HepG2 (cell line): Measurements from ENCODE around the gene PLCXD1. TPM values are rescaled to one million over a fixed set of nuclear protein-coding genes. Genes with fewer than 3 reads are reported as not detected.

Experiments used
- ATAC-seq: fragments of 200-7000 bp; cut with Tn5 transposase; 3 replicates; pipeline ENCODE4 v1.9.1; 2020; ENCODE audit warnings: mild to moderate bottlenecking, moderate library complexity
- BruUV-seq: library from RNA; stranded (reverse); fragments of 400-500 nt; replicated peaks from 2 replicates; lab custom pipeline; 2021; lab: Mats Ljungman, UMichigan
- CTCF ChIA-PET: fragments of 300-600 bp; formaldehyde crosslinking; extraction: SDS; loops from one replicate; lab custom pipeline; 2021; ENCODE audit warnings: low total read pairs, inconsistent platforms, low intra/inter-chr PET ratio; lab: Yijun Ruan, JAX
- POLR2A ChIA-PET: fragments of 350-600 bp; sonication (Branson Sonifier 250); formaldehyde crosslinking; loops from one replicate; lab custom pipeline; 2020; ENCODE audit warnings: antibody characterized with exemption, inconsistent platforms; lab: Yijun Ruan, JAX
- DNase-seq: peaks from one replicate; pipeline ENCODE4 v3.0.0-alpha.2; 2015; ENCODE audit warnings: low spot score
- FAIRE-seq: peaks from 3 replicates; lab custom pipeline; 2011; peaks lifted over from hg19 to GRCh38; lab: Jason Lieb, UNC
- H2AFZ ChIP-seq: one replicate; pipeline ENCODE4 v1.6.1; 2011; ENCODE audit warnings: low read length, inconsistent platforms
- H3K27ac ChIP-seq: fragments of 300-600 bp; 3 replicates; pipeline ENCODE4 v1.8.0; 2011; ENCODE audit warnings: mixed run types, mild to moderate bottlenecking, mixed read lengths, low read length, inconsistent platforms; ENCODE audit not compliant: insufficient read depth; ENCODE audit errors: extremely low read length
- H3K27me3 ChIP-seq, 2 experiments: fragments of 200-600 bp in 1 of 2; 2 replicates in 1 of 2; 3 replicates in 1 of 2; pipeline versions ENCODE4 v1.6.0 to v1.8.0; 2011; ENCODE audit warnings: low read length in 2 of 2, mild to moderate bottlenecking in 2 of 2, moderate library complexity in 2 of 2, inconsistent platforms in 1 of 2; ENCODE audit not compliant: insufficient read depth in 2 of 2, control insufficient read depth in 1 of 2
- H3K36me3 ChIP-seq, 2 experiments: fragments of 200-600 bp in 1 of 2; replicated peaks in 1 of 2; 2 replicates in 1 of 2; 3 replicates in 1 of 2; pipeline versions ENCODE4 v1.5.1 to v1.8.0; 2011; ENCODE audit warnings: low read length in 2 of 2, inconsistent platforms in 1 of 2; ENCODE audit not compliant: insufficient read depth in 2 of 2, control insufficient read depth in 1 of 2
- H3K4me1 ChIP-seq: 2 replicates; pipeline ENCODE4 v1.5.1; 2012; ENCODE audit warnings: low read length, inconsistent platforms; ENCODE audit not compliant: insufficient read depth
- H3K4me2 ChIP-seq: 2 replicates; pipeline ENCODE4 v1.6.0; 2011; ENCODE audit warnings: low read depth, low read length, inconsistent platforms
- H3K4me3 ChIP-seq, 3 experiments: fragments of 200-600 bp in 1 of 3; sonication (generic), shearing (Covaris generic) in 1 of 3; replicated peaks in 1 of 3; 2 replicates each; pipeline ENCODE4 v1.5.1; 2011 to 2016; ENCODE audit warnings: low read length in 3 of 3, inconsistent platforms in 2 of 3, low read depth in 2 of 3, mild to moderate bottlenecking in 2 of 3, control low read depth in 1 of 3, mixed read lengths in 1 of 3; ENCODE audit not compliant: insufficient read depth in 1 of 3
- H3K79me2 ChIP-seq: one replicate; pipeline ENCODE4 v1.6.1; 2011; ENCODE audit warnings: low read length, inconsistent platforms; ENCODE audit not compliant: insufficient read depth
- H3K9ac ChIP-seq: 2 replicates; pipeline ENCODE4 v1.6.0; 2011; ENCODE audit warnings: mild to moderate bottlenecking, low read depth, low read length, inconsistent platforms; ENCODE audit not compliant: insufficient read depth
- H3K9me3 ChIP-seq: 2 replicates; pipeline ENCODE4 v1.5.1; 2012; ENCODE audit warnings: mild to moderate bottlenecking, low read length
- H4K20me1 ChIP-seq: 2 replicates; pipeline ENCODE4 v1.6.0; 2011; ENCODE audit warnings: inconsistent platforms, mild to moderate bottlenecking, low read length, moderate library complexity; ENCODE audit not compliant: insufficient read depth
- HOXA3 ChIP-seq: sonication (generic); formaldehyde crosslinking; IDR thresholded peaks from 2 replicates; pipeline ENCODE4 v1.5.0; 2020; ENCODE audit warnings: missing genetic modification reagents
- KDM3A ChIP-seq: IDR thresholded peaks from 2 replicates; pipeline ENCODE4 v1.6.1; 2018; ENCODE audit warnings: low read depth, missing compliant biosample characterization
- NRL ChIP-seq: sonication (generic); formaldehyde crosslinking; IDR thresholded peaks from 2 replicates; pipeline ENCODE4 v1.5.0; 2020; ENCODE audit warnings: missing genetic modification reagents, mild to moderate bottlenecking, moderate library complexity, borderline replicate concordance
- PAF1 ChIP-seq: IDR thresholded peaks from 2 replicates; pipeline ENCODE4 v1.6.1; 2016; ENCODE audit warnings: missing genetic modification reagents, missing compliant biosample characterization
- POLR2G ChIP-seq: fragments of 200-400 bp; formaldehyde crosslinking; IDR thresholded peaks from 2 replicates; pipeline ENCODE4 v1.6.1; 2018; ENCODE audit warnings: mild to moderate bottlenecking, low read depth, low read length, moderate library complexity
- RBFOX2 ChIP-seq: fragments of 200-400 bp; formaldehyde crosslinking; IDR thresholded peaks from 2 replicates; pipeline ENCODE4 v1.6.1; 2017; ENCODE audit warnings: low read depth, mild to moderate bottlenecking, low read length
- SCMH1 ChIP-seq: sonication (generic); formaldehyde crosslinking; IDR thresholded peaks from 2 replicates; pipeline ENCODE4 v1.9.0; 2021; ENCODE audit warnings: missing genetic modification reagents, mild to moderate bottlenecking, borderline replicate concordance
- ZMYM2 ChIP-seq: sonication (generic); formaldehyde crosslinking; IDR thresholded peaks from 2 replicates; pipeline ENCODE4 v1.8.0; 2022; ENCODE audit warnings: mild to moderate bottlenecking, missing genetic modification reagents
- ZNF101 ChIP-seq: sonication (generic); formaldehyde crosslinking; IDR thresholded peaks from 2 replicates; pipeline ENCODE4 v1.4.0; 2020; ENCODE audit warnings: mild to moderate bottlenecking, low read depth, missing genetic modification reagents, borderline replicate concordance
- WGBS: methylation state at CpG from one replicate; pipeline ENCODE4 v1.1.6; 2017; ENCODE audit warnings: low lambda C conversion rate; 5-methylcytosine and 5-hydroxymethylcytosine counted together
- in situ Hi-C: cut with HindIII; loops from 2 replicates; pipeline ENCODE4 v1.10.0; 2017; ENCODE audit warnings: low pct_unique_long_range_greater_than_20kb; ENCODE audit not compliant: extremely low pct_ligation_motif_present
- intact Hi-C: fragments of 100-400 bp; cut with micrococcal nuclease; formaldehyde crosslinking; loops from one replicate; pipeline ENCODE4 v1.10.0; 2022; ENCODE audit not compliant: unreplicated experiment
- polyA plus RNA-seq, 8 experiments: library from polyadenylated mRNA; depleted of rRNA in 3 of 8; stranded (reverse) in 7 of 8; unstranded in 1 of 8; fragments of >200 nt; fragmentation: Illumina TruSeq in 4 of 8; extraction: Trizol in 4 of 8; gene quantifications; 2 replicates each; pipeline versions ENCODE4 v1.2.1 to v1.2.3, GENCODE V29; 2011 to 2016; ENCODE audit warnings: low read depth in 4 of 8, missing spikeins in 1 of 8, mixed read lengths in 1 of 8; ENCODE audit not compliant: insufficient read depth in 1 of 8
- total RNA-seq, 5 experiments: library from RNA; depleted of rRNA; stranded (reverse); fragments of >200 nt; fragmentation: Illumina TruSeq; extraction: Trizol; gene quantifications; 2 replicates each; pipeline ENCODE4 v1.2.3, GENCODE V29; 2016; ENCODE audit warnings: low read depth in 1 of 5
- TF ChIP-seq, protein P1 (sequence below): sonication (generic); formaldehyde crosslinking; IDR thresholded peaks from 2 replicates; pipeline ENCODE4 v1.4.0; 2020; ENCODE audit warnings: missing genetic modification reagents
- TF ChIP-seq, protein P2 (sequence below): sonication (generic); formaldehyde crosslinking; IDR thresholded peaks from 2 replicates; pipeline ENCODE4 v1.5.1; 2020; ENCODE audit warnings: mild to moderate bottlenecking, missing genetic modification reagents, moderate library complexity

The PLCXD1 gene
- total and polyA plus RNA-seq, 2 of the 13 experiments (the other 11 are each of a cell fraction or from before 2014, with no cell fraction given), result 87.7 to 153 TPM

DNA sequence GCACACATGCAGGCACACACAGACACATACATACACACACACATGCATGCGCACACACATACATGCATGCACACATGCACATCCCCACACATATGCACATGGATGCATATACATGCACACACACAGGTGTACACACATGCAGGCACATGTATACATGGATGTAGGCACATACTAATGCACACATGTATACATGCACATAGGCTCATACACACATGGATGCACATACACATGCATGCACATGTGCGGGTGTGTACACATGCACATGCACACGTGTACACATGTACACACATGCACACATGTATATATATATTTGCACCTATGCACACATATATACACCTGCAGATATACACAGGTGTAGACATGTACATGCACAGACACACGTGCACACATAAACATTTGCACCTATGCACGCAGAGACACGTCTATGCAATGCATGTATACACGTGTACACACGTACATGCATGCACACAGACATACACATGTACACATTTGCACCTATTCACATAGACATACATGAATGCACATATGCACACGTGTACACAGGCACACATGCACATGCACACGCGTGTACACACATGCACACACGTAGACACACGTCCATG is 4.0 kb downstream of the PLCXD1 start (continued):
- peak; percentile 4; the same call in 1 of the 2 replicates for TF ChIP-seq PAF1
- TF ChIP-seq ZMYM2 (CRISPR knock-in tag), result no peak
- peak; percentile 47; the same call in 1 of the 2 replicates for TF ChIP-seq POLR2G
- no peak for TF ChIP-seq KDM3A (CRISPR knock-in tag)
- no peak for TF ChIP-seq NRL (CRISPR knock-in tag)
- TF ChIP-seq, all 625 proteins: peak for 15

DNA sequence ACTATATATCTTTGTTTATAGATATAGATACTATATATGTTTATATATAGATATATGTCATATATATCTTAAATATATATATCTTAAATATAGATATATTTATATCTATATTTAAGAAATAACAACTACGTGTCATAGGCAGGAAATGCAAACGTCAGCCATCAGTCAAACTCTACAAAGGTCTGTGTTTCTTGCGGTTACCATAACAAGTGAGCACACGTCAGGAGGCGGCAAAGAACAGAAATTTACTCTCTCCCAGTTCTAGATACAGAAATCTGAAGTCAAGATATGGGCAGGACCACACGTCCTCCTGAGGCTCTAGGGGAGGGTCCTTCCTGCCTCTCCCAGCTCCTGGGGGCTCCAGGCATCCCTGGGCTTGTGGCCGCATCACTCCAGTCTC is 6.5 kb downstream of the PLCXD1 start:
- ChIA-PET POLR2A (no interaction called here), CTCF (no interaction called here)
- in situ Hi-C loops (no loop called here), intact Hi-C loops (no loop called here)
- peaks cover 44 to 71% of the 10 kb centered on the region in 2 experiments for H3K36me3 ChIP-seq
- H3K27ac ChIP-seq, result no peak overlapping the region
- no peak overlapping the region for H3K4me3 ChIP-seq
- H3K9ac ChIP-seq, result no peak overlapping the region
- H2AFZ ChIP-seq, result no peak overlapping the region
- WGBS, result 98% methylated on average over 7 of the region's 7 CpGs
- H3K9me3 ChIP-seq, result no peaks in the 10 kb centered on the region
- H4K20me1 ChIP-seq, result peaks cover 54% of the 10 kb centered on the region
- H3K79me2 ChIP-seq, result peaks cover 25% of the 10 kb centered on the region
- DNase-seq, result no peak
- H3K4me1 ChIP-seq, result peaks cover 20% of the 10 kb centered on the region; the same call in 1 of the 2 replicates
- no peaks in the 10 kb centered on the region for H3K27me3 ChIP-seq
- ATAC-seq, result no peak
- H3K4me2 ChIP-seq, result no peak overlapping the region
- FAIRE-seq, result no peak
- TF ChIP-seq RBFOX2 (0 out of 2 replicates have a peak, but pooled peaks have one; percentile 22), HOXA3 (CRISPR knock-in tag) (no peak)
- no TSS peak for BruUV-seq

DNA sequence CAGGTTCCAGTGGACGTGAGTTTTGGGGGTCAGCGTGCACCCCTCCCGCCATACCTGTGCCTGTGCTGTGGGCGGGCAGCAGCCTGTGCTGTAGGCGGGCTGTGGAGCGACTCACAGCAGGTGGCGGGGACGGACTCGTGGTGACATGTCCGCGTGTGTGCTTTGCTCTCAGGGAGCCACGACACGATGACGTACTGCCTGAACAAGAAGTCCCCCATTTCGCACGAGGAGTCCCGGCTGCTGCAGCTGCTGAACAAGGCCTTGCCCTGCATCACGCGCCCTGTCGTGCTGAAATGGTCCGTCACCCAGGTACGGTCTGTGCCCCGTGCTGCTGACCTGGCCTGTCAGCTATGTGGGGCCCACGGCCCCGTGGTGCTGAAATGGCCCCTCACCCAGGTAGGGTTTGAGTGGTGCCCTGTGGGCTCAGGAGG is 7.4 kb downstream of the PLCXD1 start:
- Histone ChIP-seq H3K27me3 (no peaks in the 10 kb centered on the region), H3K9me3 (no peaks in the 10 kb centered on the region), H3K4me1 (peaks cover 20% of the 10 kb centered on the region; the same call in 1 of the 2 replicates), H3K27ac (no peak overlapping the region), H3K9ac (no peak overlapping the region), H3K79me2 (peaks cover 21% of the 10 kb centered on the region), H3K36me3 (peaks cover 44 to 76% of the 10 kb centered on the region in 2 experiments), H3K4me2 (no peak overlapping the region), H4K20me1 (peaks cover 57% of the 10 kb centered on the region), H3K4me3 (no peak overlapping the region), H2AFZ (no peak overlapping the region)
- DNase-seq, result no peak
- POLR2A ChIA-PET, result no interaction called here
- intact Hi-C loops, result no loop called here
- 100% methylated on average over 17 of the region's 25 CpGs for WGBS
- CTCF ChIA-PET, result no interaction called here
- no peak for ATAC-seq
- BruUV-seq, result no TSS peak
- in situ Hi-C loops, result no loop called here
- no peak for FAIRE-seq
- TF ChIP-seq SCMH1 (CRISPR knock-in tag), result no peak
- peak; percentile 39; the same call in 1 of the 2 replicates for TF ChIP-seq POLR2G
- TF ChIP-seq, protein P1, sequence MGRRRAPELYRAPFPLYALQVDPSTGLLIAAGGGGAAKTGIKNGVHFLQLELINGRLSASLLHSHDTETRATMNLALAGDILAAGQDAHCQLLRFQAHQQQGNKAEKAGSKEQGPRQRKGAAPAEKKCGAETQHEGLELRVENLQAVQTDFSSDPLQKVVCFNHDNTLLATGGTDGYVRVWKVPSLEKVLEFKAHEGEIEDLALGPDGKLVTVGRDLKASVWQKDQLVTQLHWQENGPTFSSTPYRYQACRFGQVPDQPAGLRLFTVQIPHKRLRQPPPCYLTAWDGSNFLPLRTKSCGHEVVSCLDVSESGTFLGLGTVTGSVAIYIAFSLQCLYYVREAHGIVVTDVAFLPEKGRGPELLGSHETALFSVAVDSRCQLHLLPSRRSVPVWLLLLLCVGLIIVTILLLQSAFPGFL (CRISPR knock-in tag), result no peak
- no peak for TF ChIP-seq ZNF101
- TF ChIP-seq, protein P2, sequence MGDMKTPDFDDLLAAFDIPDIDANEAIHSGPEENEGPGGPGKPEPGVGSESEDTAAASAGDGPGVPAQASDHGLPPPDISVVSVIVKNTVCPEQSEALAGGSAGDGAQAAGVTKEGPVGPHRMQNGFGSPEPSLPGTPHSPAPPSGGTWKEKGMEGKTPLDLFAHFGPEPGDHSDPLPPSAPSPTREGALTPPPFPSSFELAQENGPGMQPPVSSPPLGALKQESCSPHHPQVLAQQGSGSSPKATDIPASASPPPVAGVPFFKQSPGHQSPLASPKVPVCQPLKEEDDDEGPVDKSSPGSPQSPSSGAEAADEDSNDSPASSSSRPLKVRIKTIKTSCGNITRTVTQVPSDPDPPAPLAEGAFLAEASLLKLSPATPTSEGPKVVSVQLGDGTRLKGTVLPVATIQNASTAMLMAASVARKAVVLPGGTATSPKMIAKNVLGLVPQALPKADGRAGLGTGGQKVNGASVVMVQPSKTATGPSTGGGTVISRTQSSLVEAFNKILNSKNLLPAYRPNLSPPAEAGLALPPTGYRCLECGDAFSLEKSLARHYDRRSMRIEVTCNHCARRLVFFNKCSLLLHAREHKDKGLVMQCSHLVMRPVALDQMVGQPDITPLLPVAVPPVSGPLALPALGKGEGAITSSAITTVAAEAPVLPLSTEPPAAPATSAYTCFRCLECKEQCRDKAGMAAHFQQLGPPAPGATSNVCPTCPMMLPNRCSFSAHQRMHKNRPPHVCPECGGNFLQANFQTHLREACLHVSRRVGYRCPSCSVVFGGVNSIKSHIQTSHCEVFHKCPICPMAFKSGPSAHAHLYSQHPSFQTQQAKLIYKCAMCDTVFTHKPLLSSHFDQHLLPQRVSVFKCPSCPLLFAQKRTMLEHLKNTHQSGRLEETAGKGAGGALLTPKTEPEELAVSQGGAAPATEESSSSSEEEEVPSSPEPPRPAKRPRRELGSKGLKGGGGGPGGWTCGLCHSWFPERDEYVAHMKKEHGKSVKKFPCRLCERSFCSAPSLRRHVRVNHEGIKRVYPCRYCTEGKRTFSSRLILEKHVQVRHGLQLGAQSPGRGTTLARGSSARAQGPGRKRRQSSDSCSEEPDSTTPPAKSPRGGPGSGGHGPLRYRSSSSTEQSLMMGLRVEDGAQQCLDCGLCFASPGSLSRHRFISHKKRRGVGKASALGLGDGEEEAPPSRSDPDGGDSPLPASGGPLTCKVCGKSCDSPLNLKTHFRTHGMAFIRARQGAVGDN (CRISPR knock-in tag), result peak; percentile 22
